Measurements from ENCODE around the gene MDK. TPM values are rescaled to one million over a fixed set of nuclear protein-coding genes. Genes with fewer than 3 reads are reported as not detected.
A peak's percentile ranks its signal among the peaks of the same experiment; 100 is the strongest.

MDK gene
- total RNA-seq, 2 donors from 2014 or later, result 36.9 to 63.0 TPM

DNA sequence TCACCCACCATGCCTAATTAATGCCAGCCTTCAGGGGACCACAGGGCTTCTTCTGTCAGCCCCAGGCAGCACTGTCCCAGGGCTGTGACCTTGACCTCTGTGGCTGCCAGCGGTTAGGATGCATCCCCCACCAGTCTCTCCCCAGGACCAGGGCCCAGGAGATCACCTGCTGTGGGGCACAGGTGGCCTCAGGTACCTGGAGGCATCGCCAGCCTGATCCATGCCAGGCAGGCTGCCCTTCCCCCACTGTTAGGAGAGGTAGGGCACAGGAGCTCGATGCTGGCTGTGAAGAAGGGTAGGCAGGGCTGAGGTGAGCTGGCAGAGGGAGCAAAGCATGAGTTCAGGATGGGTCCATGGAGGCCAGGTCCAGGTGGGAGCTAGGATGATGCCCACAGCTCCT lies 16.7 kb upstream of the MDK start:
- Histone ChIP-seq H3K4me1 (peaks cover 38% of the 10 kb centered on the region), H3K27ac (no peak overlapping the region)
- intact Hi-C loops (cut with DNase I), result no loop called here

DNA sequence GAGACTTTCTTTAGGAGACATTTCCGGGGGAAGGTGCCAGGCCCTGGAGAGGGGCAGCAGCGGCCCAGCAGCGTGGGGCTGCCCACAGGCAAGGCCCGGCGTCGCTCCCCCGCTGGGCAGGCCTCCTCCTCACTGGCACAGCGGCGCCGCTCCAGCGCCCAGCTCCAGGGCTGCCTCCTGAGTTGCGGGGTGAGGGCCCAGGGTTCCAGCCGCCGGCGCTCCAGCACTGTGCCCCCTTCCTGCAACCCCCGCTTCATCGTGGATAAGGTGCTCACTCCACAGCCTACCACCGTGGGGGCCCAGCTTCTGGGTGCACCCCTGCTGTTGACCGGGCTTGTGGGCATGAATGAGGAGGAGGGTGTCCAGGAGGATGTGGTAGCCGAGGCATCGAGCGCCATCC lies 15.2 kb upstream of the MDK start:
- Histone ChIP-seq H3K4me3 (no peak overlapping the region), H3K27me3 (no peaks in the 10 kb centered on the region), H3K36me3 (replicated peaks in 1 of 2; ENCODE audit: insufficient read depth in 1 of 2, low read depth in 2 of 2) (peaks cover 0 to 7% of the 10 kb centered on the region in 2 donors), H3K27ac (no peak overlapping the region), H3K4me1 (peaks cover 31% of the 10 kb centered on the region), H3K9me3 (no peaks in the 10 kb centered on the region)
- ATAC-seq (no peak), DNase-seq (no peak)
- intact Hi-C loops (cut with DNase I), result no loop called here
- 92% methylated on average over 22 of the region's 22 CpGs; no CpG with 5 or more reads in 1 of the 2 donors for WGBS, 2 donors
- TF ChIP-seq, protein P1, sequence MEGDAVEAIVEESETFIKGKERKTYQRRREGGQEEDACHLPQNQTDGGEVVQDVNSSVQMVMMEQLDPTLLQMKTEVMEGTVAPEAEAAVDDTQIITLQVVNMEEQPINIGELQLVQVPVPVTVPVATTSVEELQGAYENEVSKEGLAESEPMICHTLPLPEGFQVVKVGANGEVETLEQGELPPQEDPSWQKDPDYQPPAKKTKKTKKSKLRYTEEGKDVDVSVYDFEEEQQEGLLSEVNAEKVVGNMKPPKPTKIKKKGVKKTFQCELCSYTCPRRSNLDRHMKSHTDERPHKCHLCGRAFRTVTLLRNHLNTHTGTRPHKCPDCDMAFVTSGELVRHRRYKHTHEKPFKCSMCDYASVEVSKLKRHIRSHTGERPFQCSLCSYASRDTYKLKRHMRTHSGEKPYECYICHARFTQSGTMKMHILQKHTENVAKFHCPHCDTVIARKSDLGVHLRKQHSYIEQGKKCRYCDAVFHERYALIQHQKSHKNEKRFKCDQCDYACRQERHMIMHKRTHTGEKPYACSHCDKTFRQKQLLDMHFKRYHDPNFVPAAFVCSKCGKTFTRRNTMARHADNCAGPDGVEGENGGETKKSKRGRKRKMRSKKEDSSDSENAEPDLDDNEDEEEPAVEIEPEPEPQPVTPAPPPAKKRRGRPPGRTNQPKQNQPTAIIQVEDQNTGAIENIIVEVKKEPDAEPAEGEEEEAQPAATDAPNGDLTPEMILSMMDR (IDR thresholded peaks at IDR 0.05), result no peak
- TF ChIP-seq POLR2A (IDR thresholded peaks at IDR 0.05), result no peak

More for the DNA sequence above, 16.7 kb upstream of the MDK start:
- 40 to 80% methylated on average over 1 to 3 of the region's 3 CpGs for WGBS, 2 donors
- no peaks in the 10 kb centered on the region for H3K36me3 ChIP-seq (replicated peaks in 1 of 2; ENCODE audit: insufficient read depth in 1 of 2, low read depth in 2 of 2)
- H3K27me3 ChIP-seq, result no peaks in the 10 kb centered on the region
- ATAC-seq (no peak), DNase-seq (no peak)
- no peaks in the 10 kb centered on the region for H3K9me3 ChIP-seq
- TF ChIP-seq, protein P1 (IDR thresholded peaks at IDR 0.05), result no peak
- no peak for TF ChIP-seq POLR2A (IDR thresholded peaks at IDR 0.05)
- H3K4me3 ChIP-seq, result no peak overlapping the region

- Histone ChIP-seq H3K4me3 (no peak overlapping the region), H3K36me3 (replicated peaks in 1 of 2; ENCODE audit: insufficient read depth in 1 of 2, low read depth in 2 of 2) (peaks cover 0 to 7% of the 10 kb centered on the region in 2 donors), H3K4me1 (peaks cover 27% of the 10 kb centered on the region), H3K9me3 (no peaks in the 10 kb centered on the region), H3K27me3 (no peaks in the 10 kb centered on the region), H3K27ac (no peak overlapping the region)
- intact Hi-C loops (cut with DNase I), result no loop called here
- WGBS, 2 donors, result 89 to 100% methylated on average over 5 to 31 of the region's 31 CpGs
- DNase-seq (no peak), ATAC-seq (no peak)
- no peak for TF ChIP-seq POLR2A (IDR thresholded peaks at IDR 0.05)
- TF ChIP-seq, protein P1 (IDR thresholded peaks at IDR 0.05), result no peak
Measured at GRCh38 chr11:46366661-46367161, 14.8 kb upstream of the MDK start.

DNA sequence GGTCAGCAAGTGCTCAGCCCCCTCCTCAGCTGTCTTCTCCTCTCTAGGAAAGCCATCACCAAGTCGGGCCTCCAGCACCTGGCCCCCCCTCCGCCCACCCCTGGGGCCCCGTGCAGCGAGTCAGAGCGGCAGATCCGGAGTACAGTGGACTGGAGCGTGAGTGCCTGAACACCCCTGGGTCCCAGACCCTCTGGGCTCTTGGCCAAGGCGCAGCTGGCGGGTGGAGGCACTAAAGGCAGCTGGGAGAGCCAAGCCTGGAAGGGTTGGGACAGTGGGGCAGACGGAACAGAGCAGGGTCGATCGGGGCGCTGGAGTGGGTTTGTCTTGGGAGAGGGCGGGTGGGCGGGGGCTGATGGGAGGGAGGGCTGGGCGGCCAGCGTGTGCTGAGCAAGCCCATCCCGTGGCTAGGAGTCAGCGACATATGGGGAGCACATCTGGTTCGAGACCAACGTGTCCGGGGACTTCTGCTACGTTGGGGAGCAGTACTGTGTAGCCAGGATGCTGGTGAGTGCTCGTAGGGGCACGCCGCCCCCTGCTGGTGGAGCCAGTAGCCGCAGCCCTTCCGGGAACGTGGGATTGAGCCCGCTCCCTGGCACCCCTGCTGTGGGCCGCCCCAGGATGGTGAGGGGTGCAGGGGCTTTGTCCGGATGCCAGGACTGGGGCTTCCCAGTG lies 14.1 kb upstream of the MDK start:
- intact Hi-C loops (cut with DNase I), result no loop called here
- peak; percentile 62 to 76 (median 70) for DNase-seq
- no peak for TF ChIP-seq POLR2A (IDR thresholded peaks at IDR 0.05)
- TF ChIP-seq, protein P1 (IDR thresholded peaks at IDR 0.05), result peak; percentile 76 to 87 (median 83)
- Histone ChIP-seq H3K4me3 (no peak overlapping the region), H3K27ac (peak overlapping the region in 1 of 4 donors; percentile 17), H3K9me3 (no peaks in the 10 kb centered on the region), H3K4me1 (peaks cover 20% of the 10 kb centered on the region), H3K36me3 (replicated peaks in 1 of 2; ENCODE audit: insufficient read depth in 1 of 2, low read depth in 2 of 2) (peaks cover 0 to 9% of the 10 kb centered on the region in 2 donors), H3K27me3 (no peaks in the 10 kb centered on the region)
- ATAC-seq, result peak; percentile 57
- 34% methylated on average over 22 of the region's 32 CpGs; no CpG with 5 or more reads in 1 of the 2 donors for whole genome bisulfite sequencing, 2 donors

DNA sequence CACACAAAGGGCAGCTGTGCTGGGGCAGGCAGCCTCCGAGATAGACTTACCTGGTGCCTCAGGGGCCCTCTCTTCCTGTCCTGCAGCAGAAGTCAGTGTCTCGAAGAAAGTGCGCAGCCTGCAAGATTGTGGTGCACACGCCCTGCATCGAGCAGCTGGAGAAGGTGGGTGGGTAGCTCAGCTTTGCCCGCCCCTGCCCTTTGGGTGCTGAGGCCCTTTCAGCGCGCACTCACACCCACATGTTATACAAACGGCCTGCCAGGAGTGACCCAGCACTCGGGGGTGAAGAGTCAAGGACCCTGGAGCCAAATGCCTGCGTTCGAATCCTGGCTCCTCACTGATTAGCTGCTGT lies 13.6 kb upstream of the MDK start:
- Histone ChIP-seq H3K27me3 (no peaks in the 10 kb centered on the region), H3K4me1 (peaks cover 15% of the 10 kb centered on the region), H3K36me3 (replicated peaks in 1 of 2; ENCODE audit: insufficient read depth in 1 of 2, low read depth in 2 of 2) (peaks cover 0 to 9% of the 10 kb centered on the region in 2 donors), H3K4me3 (no peak overlapping the region), H3K9me3 (no peaks in the 10 kb centered on the region), H3K27ac (peak overlapping the region in 1 of 4 donors; percentile 17)
- intact Hi-C loops (cut with DNase I), result no loop called here
- TF ChIP-seq, protein P1 (IDR thresholded peaks at IDR 0.05), result peak in 2 of 7 experiments; percentile 16 to 17
- no peak for TF ChIP-seq POLR2A (IDR thresholded peaks at IDR 0.05)
- 78 to 92% methylated on average over 2 to 11 of the region's 12 CpGs for whole genome bisulfite sequencing, 2 donors
- DNase-seq (no peak), ATAC-seq (no peak)

Measured in body of pancreas (tissue), 4 donors.